GM12801 (cell line): ENCODE measurements around the gene CYB5D1.

Experiments used
- CTCF ChIP-seq: IDR thresholded peaks from one replicate; pipeline ENCODE4 v1.5.1; 2011; ENCODE audit warnings: control low read depth; ENCODE audit not compliant: insufficient read length; ENCODE audit errors: extremely low read depth

CYB5D1 gene

GRCh38 chr17:7818746-7819645, 38.8 kb upstream of the CYB5D1 start:
- TF ChIP-seq CTCF: no peak

GRCh38 chr17:7820231-7820630, 37.6 kb upstream of the CYB5D1 start:
- TF ChIP-seq CTCF: no peak

GRCh38 chr17:7822126-7822525, 35.7 kb upstream of the CYB5D1 start:
- TF ChIP-seq CTCF: no peak

GRCh38 chr17:7823581-7824001, 34.2 kb upstream of the CYB5D1 start:
- TF ChIP-seq CTCF: no peak

GRCh38 chr17:7824021-7824924, 33.5 kb upstream of the CYB5D1 start:
- TF ChIP-seq CTCF: no peak

- TF ChIP-seq CTCF: no peak
These were observed 32.4 kb upstream of the CYB5D1 start for GRCh38 chr17:7825206-7825990.
